Fibroblast of lung (primary cell): ENCODE measurements around the gene IFRD1.

ENCODE experiments used
- EZH2 ChIP-seq: IDR thresholded peaks from 2 replicates; pipeline ENCODE4 v1.5.1; 2012; ENCODE audit warnings: low read length, control low read depth, mild to moderate bottlenecking; ENCODE audit errors: missing control alignments
- TF ChIP-seq, protein P1 (sequence below), 2 donors: IDR thresholded peaks in 1 of 2; conservative IDR thresholded peaks in 1 of 2; 1 replicate in 1 of 2; 2 replicates in 1 of 2; pipeline ENCODE4 v1.5.1; 2011 to 2012; ENCODE audit warnings: low read length in 2 of 2, control low read depth in 1 of 2, inconsistent platforms in 1 of 2, low read depth in 1 of 2, mild to moderate bottlenecking in 1 of 2

DNA sequence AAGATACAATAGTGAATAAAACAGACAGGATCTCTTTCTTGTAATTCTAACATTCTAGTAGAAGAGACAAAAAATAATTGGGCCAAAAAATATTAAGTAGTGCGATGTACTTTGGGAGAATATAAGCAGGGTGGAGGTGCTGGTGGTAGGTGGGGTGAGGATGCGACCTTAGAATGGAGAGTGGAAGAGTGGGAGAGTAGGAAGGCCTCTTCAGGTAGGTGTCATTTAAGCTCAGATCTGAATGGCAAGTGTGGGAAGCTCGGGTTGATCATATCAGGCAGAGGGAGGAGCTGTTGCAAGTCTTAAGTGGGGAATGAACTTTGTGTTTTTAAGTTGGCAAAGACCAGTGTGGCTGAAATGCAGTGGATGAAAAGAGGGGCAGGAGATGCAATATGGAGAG is 3.8 kb upstream of the IFRD1 start:
- TF ChIP-seq, protein P1, sequence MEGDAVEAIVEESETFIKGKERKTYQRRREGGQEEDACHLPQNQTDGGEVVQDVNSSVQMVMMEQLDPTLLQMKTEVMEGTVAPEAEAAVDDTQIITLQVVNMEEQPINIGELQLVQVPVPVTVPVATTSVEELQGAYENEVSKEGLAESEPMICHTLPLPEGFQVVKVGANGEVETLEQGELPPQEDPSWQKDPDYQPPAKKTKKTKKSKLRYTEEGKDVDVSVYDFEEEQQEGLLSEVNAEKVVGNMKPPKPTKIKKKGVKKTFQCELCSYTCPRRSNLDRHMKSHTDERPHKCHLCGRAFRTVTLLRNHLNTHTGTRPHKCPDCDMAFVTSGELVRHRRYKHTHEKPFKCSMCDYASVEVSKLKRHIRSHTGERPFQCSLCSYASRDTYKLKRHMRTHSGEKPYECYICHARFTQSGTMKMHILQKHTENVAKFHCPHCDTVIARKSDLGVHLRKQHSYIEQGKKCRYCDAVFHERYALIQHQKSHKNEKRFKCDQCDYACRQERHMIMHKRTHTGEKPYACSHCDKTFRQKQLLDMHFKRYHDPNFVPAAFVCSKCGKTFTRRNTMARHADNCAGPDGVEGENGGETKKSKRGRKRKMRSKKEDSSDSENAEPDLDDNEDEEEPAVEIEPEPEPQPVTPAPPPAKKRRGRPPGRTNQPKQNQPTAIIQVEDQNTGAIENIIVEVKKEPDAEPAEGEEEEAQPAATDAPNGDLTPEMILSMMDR (conservative IDR thresholded peaks at IDR 0.05 in 1 of 2, IDR thresholded peaks at IDR 0.05 in 1 of 2; ENCODE audit: low read depth in 1 of 2, low read length in 2 of 2) = no peak
- no peak for TF ChIP-seq EZH2
